GM21367 (cell line): ENCODE measurements around the gene PARVB.

ENCODE experiments used
- ATAC-seq: cut with Tn5 transposase; IDR thresholded peaks from one replicate; pipeline ENCODE4 v1.9.1; 2021; ENCODE audit not compliant: unreplicated experiment

The PARVB gene

GRCh38 chr22:44024288-44024921 lies at the start of gene PARVB:
Gene PARVB (plus strand): TSS chr22:44024302. CDS start chr22:44024340, 38 bp downstream.
- no peak for ATAC-seq

- ATAC-seq = no peak
Observed at GRCh38 chr22:43975041-43975440, 49.1 kb upstream of the PARVB start.

DNA sequence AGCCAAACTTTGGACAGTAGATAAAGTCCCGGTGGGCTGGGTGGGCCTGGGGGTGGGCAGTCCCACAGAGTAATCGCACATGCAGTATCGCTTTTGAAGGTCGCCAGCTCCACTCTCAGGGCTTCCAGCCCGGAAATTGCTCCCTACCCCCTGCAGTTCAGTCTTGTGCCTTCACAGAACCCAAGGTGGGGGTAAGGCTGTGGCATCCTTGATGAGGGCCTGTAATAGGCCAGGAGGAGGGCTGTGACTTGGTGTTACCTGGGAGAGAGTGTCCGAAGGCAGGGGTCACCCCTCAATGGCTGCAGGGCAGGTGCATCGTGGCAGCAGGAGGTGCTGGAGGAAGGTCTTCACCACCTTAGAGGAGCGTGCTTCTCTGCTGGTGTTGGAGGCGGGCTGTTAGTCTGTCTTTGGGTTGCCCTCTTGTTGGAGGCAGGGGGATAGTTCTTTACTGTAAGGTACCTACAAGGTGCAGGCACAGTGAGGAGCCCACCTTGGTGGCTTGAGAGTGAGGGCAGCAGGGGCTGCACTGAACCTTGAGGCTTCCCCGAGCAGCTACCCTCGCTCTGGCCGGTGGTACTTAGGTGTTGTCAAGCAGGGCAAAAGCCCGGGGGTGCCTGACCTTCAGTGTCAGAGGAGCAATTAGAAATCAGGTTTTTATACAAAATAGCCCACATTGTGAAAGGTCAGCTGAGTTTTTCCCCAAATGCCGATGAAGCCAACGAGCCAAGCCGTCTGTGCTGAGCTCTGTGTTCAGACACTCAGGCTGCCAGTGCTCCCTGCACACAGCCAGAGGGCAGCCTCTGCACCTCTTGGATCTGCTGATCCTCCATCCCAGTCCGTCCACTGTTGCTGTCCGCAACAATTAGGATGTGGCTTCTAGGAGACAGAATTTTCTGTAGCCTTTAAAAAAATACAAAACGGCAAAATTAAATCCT lies 47.0 kb upstream of the PARVB start:
- ATAC-seq = no peak

GRCh38 chr22:43978558-43978957 lies 45.5 kb upstream of the PARVB start:
- no peak for ATAC-seq

GRCh38 chr22:43980579-43980978 lies 43.5 kb upstream of the PARVB start:
- ATAC-seq = no peak

- no peak for ATAC-seq
Observed at GRCh38 chr22:43980996-43981395, 43.1 kb upstream of the PARVB start.

- ATAC-seq = no peak
Observed at GRCh38 chr22:43983808-43984207, 40.3 kb upstream of the PARVB start.

GRCh38 chr22:43985532-43985931 lies 38.6 kb upstream of the PARVB start:
- no peak for ATAC-seq

DNA sequence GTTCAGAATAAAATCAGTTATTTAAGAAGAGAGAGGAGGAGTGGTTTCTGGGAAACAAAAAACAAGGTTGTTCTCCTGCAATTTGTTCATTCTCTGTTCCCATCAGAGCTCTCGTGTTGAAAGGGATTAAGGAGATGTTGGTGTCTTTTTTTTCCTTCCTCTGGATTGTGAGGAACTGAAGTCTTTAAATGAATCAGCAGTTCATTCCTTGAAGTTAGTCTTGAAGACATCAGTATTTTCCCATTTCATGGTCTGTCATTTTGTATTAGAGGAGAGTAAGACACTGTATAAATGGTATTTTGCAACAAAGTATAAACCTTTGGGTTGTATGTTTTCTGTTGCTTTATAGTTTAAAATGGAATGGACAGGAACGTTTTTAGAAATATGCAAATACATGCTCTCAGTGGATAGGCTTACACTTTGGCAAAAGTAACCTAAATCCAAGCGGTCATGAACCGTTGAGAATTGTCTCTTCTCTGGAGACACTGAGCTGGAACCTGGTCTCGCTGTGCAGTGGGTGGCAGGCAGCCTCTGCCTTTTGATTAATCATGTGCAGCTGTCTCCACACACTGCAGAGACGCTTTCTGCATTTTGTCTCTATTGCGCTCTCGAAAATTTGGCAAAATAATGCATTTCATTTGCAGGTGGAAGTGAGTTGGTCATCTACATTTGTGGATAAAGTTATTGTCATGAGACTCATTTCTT lies 35.8 kb upstream of the PARVB start:
- no peak for ATAC-seq

DNA sequence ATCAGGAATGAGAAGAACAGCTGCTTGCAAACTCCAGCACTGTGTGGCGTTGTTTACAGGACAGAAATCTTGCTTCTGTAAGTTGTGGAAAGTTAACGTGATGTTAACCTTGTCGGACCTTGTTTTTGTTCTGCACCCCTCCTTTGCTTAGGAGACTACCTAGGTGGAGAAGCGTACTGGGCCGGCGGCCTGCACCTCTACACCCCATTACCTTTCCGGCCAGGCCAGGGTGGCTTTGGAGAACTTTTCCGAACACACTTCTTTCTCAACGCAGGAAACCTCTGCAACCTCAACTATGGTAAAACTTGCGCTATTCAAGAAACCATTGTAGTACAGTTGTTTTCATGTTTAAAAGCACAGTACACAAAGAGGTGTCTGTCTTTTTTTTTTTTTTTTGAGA lies 35.1 kb upstream of the PARVB start:
- no peak for ATAC-seq

DNA sequence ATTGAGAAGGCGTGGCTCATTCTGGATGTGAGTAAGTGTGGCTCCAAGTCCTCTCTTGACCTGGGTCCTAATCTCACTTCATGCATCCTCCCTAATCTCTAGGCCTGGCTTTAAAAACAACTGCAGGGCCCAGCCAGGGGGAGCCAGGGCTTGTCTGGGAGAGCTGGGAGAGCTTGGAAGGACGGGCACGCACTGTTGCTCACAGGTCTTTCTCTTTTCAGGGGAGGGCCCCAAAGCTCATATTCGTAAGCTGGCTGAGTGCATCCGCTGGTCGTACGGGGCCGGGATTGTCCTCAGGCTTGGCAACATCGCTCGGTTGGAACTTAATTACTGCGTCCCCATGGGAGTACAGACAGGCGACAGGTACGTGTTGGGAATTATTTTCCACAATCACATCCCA lies 34.1 kb upstream of the PARVB start:
- ATAC-seq = no peak

DNA sequence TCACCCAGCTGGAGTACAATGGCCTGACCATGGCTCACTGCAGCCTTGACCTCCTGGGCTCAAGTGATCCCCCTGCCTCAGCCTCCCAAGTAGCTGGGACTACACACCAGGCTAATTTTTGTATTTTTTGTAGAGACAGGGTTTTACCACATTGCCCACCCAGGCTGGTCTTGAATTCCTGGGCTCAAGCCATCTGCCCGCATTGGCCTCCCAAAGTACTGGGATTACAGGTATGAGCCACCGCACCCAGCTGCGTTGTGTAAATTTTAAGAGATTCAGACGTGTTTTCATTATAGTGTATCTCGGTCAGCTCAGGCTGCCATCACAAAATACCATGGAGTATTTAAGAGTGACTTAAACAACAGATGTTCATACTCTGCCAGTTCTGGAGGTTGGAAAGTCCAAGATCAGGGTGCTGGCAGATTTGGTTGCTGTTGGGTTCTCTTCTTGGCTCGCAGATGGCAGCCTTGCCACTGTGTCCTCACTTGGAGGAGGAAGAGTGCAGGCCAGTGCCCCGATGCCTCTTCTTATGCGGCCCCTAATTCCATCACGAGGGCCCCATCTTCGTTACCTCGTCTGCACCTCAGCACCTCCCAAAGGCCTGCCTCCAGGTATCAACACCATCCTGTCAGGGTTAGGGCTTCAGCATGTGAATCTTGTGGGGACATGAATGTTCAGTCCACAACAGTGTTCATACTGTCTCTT lies 32.6 kb upstream of the PARVB start:
- ATAC-seq = no peak

- ATAC-seq = no peak
Observed at GRCh38 chr22:43992331-43992821, 31.7 kb upstream of the PARVB start.

GRCh38 chr22:43993072-43993760 lies 30.9 kb upstream of the PARVB start:
- ATAC-seq = no peak

DNA sequence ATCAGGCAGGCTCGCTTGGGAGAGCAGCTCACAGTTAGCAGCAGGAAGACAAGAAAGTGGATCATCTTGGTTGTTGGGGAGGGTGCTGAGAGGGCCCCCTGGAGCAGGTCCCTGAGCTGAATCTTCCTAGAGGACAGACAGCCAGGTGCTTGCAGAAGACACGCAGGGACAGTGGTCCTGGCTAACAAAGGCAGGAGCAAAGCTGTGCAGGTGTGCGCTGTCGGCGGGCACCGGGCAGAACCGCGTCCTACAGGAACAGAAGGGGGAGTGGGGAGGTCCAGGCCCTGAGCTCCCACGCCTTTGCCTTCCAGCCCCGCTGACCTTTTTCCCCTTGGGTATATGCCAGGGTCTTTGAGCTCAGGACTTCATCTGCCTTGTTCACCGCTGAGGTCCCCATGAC lies 30.1 kb upstream of the PARVB start:
- ATAC-seq = no peak

DNA sequence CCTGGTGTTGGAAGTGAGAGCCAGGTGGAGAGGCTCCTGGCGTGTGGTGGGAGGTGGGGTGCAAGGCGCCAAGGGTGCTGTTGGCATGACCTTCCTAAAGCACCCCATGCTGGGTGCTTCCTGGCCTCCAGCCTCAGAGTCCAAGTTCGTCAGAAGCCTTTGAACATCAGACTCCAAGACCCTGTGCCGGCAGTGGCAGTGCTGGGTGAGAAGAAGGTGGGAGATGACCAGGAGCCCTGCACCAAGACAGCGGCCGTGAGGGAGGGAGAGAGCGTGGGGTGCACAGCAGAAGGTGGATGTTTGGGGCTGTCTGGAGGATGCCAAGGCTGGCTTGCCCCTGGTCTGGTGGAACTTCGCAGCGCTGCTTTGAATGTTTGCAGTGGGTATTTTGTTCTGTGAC lies 29.7 kb upstream of the PARVB start:
- ATAC-seq = no peak

GRCh38 chr22:43995057-43995685 lies 28.9 kb upstream of the PARVB start:
- ATAC-seq = no peak

DNA sequence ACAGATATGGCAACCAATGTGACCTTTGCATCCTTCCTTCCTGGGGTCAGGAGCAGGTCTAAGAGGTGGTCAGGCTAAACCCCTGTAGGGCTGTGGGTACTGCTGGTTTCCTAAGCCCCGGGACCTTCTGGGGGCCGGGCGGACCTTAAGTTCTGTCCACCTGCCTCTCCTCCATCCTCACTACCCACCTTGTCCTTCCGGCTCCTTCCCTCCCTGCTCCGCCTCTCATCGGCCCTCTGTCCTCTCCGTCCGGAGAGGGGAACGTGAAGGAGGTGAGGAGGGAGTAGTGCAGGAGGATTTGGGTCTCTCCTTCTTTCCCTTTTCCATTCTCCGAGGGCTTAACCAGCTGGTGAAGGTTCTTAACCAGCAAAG lies 28.3 kb upstream of the PARVB start:
- ATAC-seq = no peak

GRCh38 chr22:43996170-43996980 lies 27.7 kb upstream of the PARVB start:
- ATAC-seq = no peak
